Thymus (tissue), 11 donors: Measurements from ENCODE around the gene PDZK1IP1. TPM values are rescaled to one million over a fixed set of nuclear protein-coding genes. Genes with fewer than 3 reads are reported as not detected.

Experiments used
- DNase-seq, 9 donors: peaks; one replicate each; pipeline ENCODE4 v3.0.0-alpha.2; 2013; ENCODE audit warnings: low spot score in 9 of 9, low read depth in 6 of 9, missing footprints in 1 of 9
- H3K27ac ChIP-seq, 2 donors: one replicate each; pipeline ENCODE4 v1.5.1; 2013; ENCODE audit warnings: control low read depth in 1 of 2, low read depth in 1 of 2, low read length in 1 of 2, mild to moderate bottlenecking in 1 of 2, moderate library complexity in 1 of 2
- H3K27me3 ChIP-seq, 2 donors: one replicate each; pipeline ENCODE4 v1.5.1; 2013; ENCODE audit warnings: low read length in 1 of 2; ENCODE audit not compliant: control insufficient read depth in 2 of 2, insufficient read depth in 1 of 2
- H3K36me3 ChIP-seq, 2 donors: one replicate each; pipeline ENCODE4 v1.5.1; 2013; ENCODE audit warnings: low read length in 1 of 2, mild to moderate bottlenecking in 1 of 2, moderate library complexity in 1 of 2; ENCODE audit not compliant: control insufficient read depth in 2 of 2, insufficient read depth in 2 of 2
- H3K4me1 ChIP-seq, 2 donors: one replicate each; pipeline ENCODE4 v1.5.1; 2013; ENCODE audit warnings: low read length in 2 of 2; ENCODE audit not compliant: control insufficient read depth in 2 of 2, insufficient read depth in 2 of 2
- H3K4me3 ChIP-seq, 2 donors: one replicate each; pipeline ENCODE4 v1.5.1; 2013; ENCODE audit warnings: low read length in 2 of 2, control low read depth in 1 of 2, mild to moderate bottlenecking in 1 of 2
- H3K9me3 ChIP-seq, 2 donors: one replicate each; pipeline ENCODE4 v1.5.1; 2013; ENCODE audit warnings: low read length in 1 of 2, mild to moderate bottlenecking in 1 of 2; ENCODE audit not compliant: control insufficient read depth in 2 of 2, insufficient read depth in 1 of 2
- WGBS: extraction: QIAGEN DNeasy Blood & Tissue Kit; methylation state at CpG from one replicate; pipeline ENCODE4 v1.1.7; 2013; 5-methylcytosine and 5-hydroxymethylcytosine counted together
- polyA plus RNA-seq: library from polyadenylated mRNA; stranded (reverse); fragments of 200-250 nt; gene quantifications from one replicate; pipeline ENCODE4 v1.2.3, GENCODE V29; 2013
- total RNA-seq: library from RNA; stranded (reverse); fragments of 120-200 nt; gene quantifications from one replicate; pipeline ENCODE4 v1.2.4, GENCODE V29; 2013
- donor health status: healthy.

PDZK1IP1 gene
- total and polyA plus RNA-seq, 2 donors: 1.1 to 16.4 TPM

DNA sequence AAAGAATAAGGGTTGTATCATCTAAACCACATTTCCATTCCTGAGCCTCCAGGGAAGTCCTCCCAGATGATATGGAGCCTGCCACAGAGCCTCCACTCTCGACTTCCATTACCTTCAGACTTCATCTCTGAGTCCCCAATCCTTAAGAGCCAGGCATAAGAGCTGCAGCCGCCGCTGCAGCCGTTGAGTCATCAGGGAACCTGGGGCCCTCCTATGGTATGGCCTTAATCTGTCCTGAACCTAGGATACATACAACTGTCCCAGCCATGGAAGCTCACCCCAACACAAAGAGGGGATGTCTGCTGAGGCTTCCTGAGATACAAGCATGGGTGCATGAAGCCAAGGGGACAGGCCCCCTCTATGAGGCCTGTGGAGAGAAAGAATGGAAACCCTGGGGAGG, 25.9 kb upstream of the PDZK1IP1 start:
- no peak for DNase-seq
- H3K4me3 ChIP-seq: no peak overlapping the region
- 94% methylated on average over 4 of the region's 4 CpGs for WGBS
- H3K4me1 ChIP-seq: no peaks in the 10 kb centered on the region
- H3K9me3 ChIP-seq: no peaks in the 10 kb centered on the region
- H3K27ac ChIP-seq: no peak overlapping the region
- H3K36me3 ChIP-seq: no peaks in the 10 kb centered on the region
- H3K27me3 ChIP-seq: peaks cover 0 to 5% of the 10 kb centered on the region in 2 donors

DNA sequence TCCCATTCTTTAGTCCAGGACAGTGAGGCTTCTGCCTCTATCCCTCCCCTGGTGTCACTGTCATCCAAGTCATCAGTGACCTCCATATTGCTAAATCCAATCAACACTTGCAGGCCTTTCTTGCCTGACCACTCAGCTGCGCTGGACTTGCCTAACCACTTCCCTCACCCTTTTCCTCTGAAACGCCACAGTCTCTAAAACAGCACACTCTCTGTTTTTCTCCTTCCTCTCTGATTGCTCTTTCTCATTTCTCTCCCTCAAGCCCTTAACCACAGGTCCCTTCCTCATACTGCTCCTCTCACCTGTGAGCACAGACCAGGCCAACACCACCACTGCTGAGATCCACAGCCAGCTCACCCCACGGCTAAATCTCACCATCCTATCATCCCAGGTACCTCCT, 24.7 kb upstream of the PDZK1IP1 start:
- DNase-seq: no peak
- Histone ChIP-seq H3K36me3 (no peaks in the 10 kb centered on the region), H3K4me1 (no peaks in the 10 kb centered on the region), H3K27me3 (peaks cover 0 to 5% of the 10 kb centered on the region in 2 donors), H3K27ac (no peak overlapping the region), H3K9me3 (no peaks in the 10 kb centered on the region), H3K4me3 (no peak overlapping the region)
- 35% methylated on average over 3 of the region's 3 CpGs for WGBS

DNA sequence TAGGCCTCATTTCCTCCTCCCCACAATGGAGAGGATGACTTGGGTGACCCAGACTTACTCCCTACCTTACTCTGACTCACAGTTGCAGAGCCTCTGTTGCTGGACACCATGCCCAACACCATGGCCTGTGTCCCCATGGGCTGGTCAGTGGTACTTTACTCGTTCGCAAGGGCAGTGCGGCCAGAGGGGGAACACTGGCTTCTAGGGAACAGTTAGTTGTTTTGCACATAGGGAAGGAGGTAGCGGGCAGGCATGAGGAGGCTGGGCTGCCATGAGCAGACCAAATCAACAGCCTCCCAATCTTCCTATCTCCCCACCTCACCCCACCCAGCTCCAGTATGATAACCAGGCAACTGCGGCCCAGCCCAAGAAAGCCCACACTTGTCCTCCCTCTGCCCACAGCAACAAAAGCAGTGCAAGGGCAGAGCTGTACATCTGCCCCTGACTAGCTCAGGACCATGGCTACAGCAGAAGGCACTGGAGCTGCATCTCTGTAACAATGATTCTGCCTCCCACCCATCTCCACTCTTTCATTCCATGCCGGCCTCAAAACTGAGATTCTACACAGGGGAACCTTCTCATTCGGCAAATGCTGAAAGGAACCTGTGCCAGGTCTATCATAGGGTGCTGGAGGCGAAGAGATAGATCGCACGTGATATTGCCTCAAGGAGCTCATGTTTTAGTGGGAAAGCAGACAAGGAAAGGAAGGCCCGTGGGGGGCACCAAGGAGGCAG, 23.6 kb upstream of the PDZK1IP1 start:
- no peaks in the 10 kb centered on the region for H3K4me1 ChIP-seq
- H3K9me3 ChIP-seq: no peaks in the 10 kb centered on the region
- H3K4me3 ChIP-seq: no peak overlapping the region
- 84% methylated on average over 11 of the region's 11 CpGs for WGBS
- peaks cover 0 to 5% of the 10 kb centered on the region in 2 donors for H3K27me3 ChIP-seq
- no peaks in the 10 kb centered on the region for H3K36me3 ChIP-seq
- no peak overlapping the region for H3K27ac ChIP-seq
- no peak for DNase-seq

DNA sequence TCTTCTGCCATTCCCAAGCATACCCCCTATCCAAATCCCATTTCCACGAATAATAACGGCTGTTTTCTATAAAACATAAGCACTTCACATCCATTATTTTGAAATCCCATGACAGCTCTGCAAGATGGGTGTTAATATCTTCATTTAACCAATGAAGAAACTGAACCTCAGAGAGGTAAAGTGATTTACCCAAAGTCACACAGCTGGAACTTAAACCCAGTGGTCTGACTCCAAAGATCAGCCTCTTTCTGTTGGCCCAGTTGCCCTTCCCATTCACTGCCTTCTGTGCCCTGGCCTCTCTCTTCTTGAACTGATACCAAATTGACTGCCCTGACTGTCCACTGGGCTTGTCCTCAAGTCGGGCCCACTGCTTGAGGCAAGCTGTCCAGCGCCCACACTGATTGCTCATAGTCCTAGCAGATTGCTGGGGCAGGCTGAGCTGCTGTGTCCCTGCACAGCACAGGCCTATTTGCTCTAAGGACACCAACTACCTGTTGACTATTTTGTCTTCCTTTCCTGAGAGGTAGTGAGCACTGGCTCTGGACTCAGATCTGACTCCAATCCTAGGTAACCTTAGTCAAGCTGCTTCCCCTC, 22.9 kb upstream of the PDZK1IP1 start:
- H3K36me3 ChIP-seq: no peaks in the 10 kb centered on the region
- no peak overlapping the region for H3K4me3 ChIP-seq
- no peaks in the 10 kb centered on the region for H3K4me1 ChIP-seq
- WGBS: 91% methylated on average over 4 of the region's 4 CpGs
- H3K27ac ChIP-seq: no peak overlapping the region
- no peaks in the 10 kb centered on the region for H3K9me3 ChIP-seq
- DNase-seq: no peak
- peaks cover 0 to 7% of the 10 kb centered on the region in 2 donors for H3K27me3 ChIP-seq

DNA sequence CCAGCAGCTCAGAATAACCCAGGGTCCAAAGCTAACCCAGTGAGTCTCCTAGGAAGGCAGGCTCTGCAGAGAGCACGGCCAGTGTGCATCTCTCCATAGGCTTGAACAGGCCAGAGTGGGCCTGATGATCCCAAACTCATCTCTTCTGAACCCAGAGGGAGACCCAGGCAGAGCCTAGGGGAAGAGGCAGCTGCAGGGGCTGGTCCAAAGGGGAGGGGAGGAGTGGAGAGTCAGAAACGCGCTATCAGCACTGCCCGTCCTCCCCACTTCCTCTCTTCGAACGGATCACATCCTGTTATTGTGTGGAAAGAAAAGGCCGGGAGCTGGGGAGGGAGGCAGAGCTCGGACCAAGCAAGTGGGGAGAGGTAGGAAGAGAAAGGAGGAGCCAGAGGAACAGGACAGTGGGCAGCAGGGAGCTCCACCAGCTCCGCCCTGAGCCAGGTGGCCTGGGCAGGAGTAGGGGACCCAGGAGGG, 22.0 kb upstream of the PDZK1IP1 start:
- Histone ChIP-seq H3K4me3 (no peak overlapping the region), H3K9me3 (no peaks in the 10 kb centered on the region), H3K27ac (no peak overlapping the region), H3K4me1 (no peaks in the 10 kb centered on the region), H3K27me3 (peaks cover 0 to 7% of the 10 kb centered on the region in 2 donors), H3K36me3 (no peaks in the 10 kb centered on the region)
- no peak for DNase-seq
- WGBS: 21% methylated on average over 9 of the region's 9 CpGs

DNA sequence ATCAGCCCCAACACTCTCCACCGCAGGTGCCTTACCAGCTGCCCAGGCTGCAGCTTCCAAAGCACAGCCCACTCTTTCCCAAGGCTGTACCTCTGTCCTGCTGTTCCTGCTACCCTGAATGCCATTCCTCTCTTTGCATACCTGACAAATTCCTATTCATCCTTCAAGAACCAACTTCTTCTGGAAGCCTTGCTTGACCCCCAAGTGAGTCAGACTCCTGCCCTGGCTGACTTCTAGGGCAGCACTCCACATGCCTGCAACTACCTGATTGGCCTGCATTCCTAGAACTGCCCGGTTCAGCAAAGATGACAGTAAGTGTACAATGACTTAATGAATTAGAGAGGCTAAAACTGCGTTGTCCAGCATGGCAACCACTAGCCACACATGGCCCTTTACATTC, 20.8 kb upstream of the PDZK1IP1 start:
- H3K9me3 ChIP-seq: no peaks in the 10 kb centered on the region
- H3K4me1 ChIP-seq: no peaks in the 10 kb centered on the region
- 92% methylated on average over 3 of the region's 3 CpGs for WGBS
- DNase-seq: no peak
- no peak overlapping the region for H3K27ac ChIP-seq
- H3K4me3 ChIP-seq: no peak overlapping the region
- H3K36me3 ChIP-seq: no peaks in the 10 kb centered on the region
- peaks cover 0 to 10% of the 10 kb centered on the region in 2 donors for H3K27me3 ChIP-seq

DNA sequence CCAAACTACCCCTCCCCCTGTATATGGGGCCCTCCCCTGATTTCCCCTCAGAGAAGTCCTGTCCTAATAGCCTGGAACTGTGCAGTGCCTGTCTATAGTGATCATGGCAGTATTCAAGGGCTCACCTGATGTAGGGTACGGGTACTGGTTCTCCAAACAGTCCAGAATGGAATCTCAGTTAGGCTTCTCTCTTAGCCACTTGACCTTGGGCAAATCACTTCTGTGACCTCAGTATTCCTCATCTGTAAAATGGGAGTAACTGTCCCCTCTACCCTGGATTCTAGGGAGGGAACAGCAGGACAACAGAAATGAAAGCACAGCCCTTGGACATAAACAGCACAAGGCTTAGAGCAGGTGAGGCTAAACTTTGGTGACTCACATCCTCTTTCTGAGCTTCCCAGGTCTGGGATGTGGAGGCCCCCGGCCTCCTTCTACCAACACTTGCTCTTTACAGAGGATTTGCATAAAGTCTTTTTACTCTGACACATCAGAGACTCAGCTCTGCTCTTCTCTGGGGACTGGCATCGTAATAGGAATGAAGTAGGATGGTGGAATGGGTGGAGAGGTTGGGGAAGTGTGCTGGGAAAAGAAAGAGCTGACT, 20.0 kb upstream of the PDZK1IP1 start:
- Histone ChIP-seq H3K9me3 (no peaks in the 10 kb centered on the region), H3K36me3 (no peaks in the 10 kb centered on the region), H3K27ac (no peak overlapping the region), H3K4me1 (no peaks in the 10 kb centered on the region), H3K27me3 (peaks cover 0 to 10% of the 10 kb centered on the region in 2 donors), H3K4me3 (no peak overlapping the region)
- WGBS: 88% methylated on average over 3 of the region's 3 CpGs
- no peak for DNase-seq

DNA sequence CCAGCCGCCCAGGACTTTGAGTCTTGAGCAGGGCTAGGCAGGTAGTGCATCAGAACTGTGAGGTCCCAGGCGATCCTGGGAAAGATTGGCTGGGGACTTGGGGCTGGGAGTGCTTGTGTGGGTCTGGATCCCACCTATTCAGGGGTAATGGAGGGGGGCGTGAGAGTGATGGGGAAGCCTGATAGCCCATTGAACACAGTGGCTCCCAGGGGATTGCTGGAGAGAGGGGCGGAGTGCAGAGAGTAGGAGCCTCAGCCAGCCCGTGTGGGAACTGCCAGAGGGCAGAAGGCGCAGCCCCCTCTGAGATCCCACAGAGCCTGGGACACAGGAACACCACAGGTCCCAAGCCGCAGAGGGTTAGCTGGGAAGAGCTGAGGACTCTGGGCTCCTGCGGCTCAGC, 19.3 kb upstream of the PDZK1IP1 start:
- Histone ChIP-seq H3K27ac (no peak overlapping the region), H3K4me3 (no peak overlapping the region), H3K9me3 (no peaks in the 10 kb centered on the region), H3K4me1 (no peaks in the 10 kb centered on the region), H3K36me3 (no peaks in the 10 kb centered on the region), H3K27me3 (peaks cover 0 to 10% of the 10 kb centered on the region in 2 donors)
- 95% methylated on average over 8 of the region's 8 CpGs for WGBS
- no peak for DNase-seq

DNA sequence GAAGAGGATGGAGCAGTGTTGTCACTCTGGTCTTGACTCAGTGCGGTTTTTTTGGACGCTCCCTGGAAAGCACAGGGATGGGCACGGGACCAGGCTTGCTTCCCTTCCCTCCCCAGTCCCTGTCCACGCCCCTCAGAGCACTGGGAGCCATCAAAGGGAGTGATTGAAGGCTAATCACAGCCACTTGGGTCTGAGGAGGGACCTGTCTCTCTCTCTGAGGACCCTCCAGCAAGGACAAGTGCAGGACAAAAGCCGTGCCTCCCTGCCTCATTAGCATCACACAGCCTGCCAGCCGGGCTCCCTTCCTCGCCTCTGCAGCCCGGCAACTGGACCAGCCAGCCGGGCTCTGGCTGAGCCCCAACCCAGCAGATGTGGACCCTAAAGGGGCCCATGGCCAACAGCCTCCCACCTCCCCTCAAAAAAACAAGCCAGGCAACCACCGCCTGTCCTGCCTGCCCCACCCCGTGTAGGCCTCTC, 18.6 kb upstream of the PDZK1IP1 start:
- Histone ChIP-seq H3K27me3 (peaks cover 0 to 10% of the 10 kb centered on the region in 2 donors), H3K4me1 (no peaks in the 10 kb centered on the region), H3K4me3 (no peak overlapping the region), H3K27ac (no peak overlapping the region), H3K9me3 (no peaks in the 10 kb centered on the region), H3K36me3 (no peaks in the 10 kb centered on the region)
- WGBS: 94% methylated on average over 11 of the region's 11 CpGs
- DNase-seq: no peak
